ENCODE data around the gene ANKRD6.
"Not testable (repeated sequence)": the region's sequence is repeated elsewhere in the genome, so short reads cannot be mapped to it uniquely, and the experiment has no call there.

Gene ANKRD6

DNA sequence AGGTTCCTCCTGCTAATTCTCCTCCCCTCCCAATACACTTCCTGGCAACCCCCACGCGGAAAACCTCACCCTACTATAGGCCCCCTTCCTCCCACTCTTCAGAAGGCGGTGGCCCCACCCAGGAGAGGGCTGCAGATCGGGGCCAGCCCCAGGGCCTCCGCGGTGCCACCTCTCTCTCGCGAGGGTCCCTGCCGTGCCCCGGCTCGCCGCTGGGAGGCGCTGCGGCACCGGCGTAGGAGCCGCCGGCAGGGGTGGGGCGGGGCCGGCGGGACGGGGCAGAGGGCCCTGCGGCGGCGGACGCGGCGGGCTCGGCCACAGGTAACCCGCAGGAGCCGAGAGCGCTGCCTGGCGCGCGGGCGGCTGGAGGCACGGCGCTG lies at the start of gene ANKRD6:
Gene ANKRD6, plus strand, starts transcription at position 278 of the 377 bp plus-strand sequence. CDS start 133,825 bp downstream, outside the sequence.
- DNase-seq (ENCODE audit: low read depth in 2 of 2) = peak; percentile 54 to 79

- no peak for DNase-seq (ENCODE audit: low read depth in 2 of 2)
These were observed 47.7 kb upstream of the ANKRD6 start for GRCh38 chr6:89385156-89385667.

DNA sequence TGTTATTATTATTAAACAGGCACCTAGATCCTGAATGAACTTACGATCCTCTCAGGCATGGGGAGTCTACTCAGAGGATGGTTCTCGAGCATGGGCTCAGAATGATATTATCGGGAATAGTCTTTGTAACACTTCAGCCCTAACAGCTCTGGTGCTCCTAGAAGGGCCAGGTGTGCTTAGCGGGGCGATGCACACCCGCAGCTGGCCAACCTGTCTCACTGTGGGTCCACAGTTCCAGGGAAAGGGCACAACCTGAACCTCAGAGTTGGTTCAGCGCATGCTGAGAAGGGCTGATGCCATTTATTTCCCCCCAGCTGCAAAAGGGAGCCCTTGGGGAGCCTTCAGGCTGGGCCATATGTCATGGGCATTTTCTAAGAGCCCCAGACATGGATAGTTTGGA lies 47.1 kb upstream of the ANKRD6 start:
- DNase-seq (ENCODE audit: low read depth in 2 of 2) = no peak

DNA sequence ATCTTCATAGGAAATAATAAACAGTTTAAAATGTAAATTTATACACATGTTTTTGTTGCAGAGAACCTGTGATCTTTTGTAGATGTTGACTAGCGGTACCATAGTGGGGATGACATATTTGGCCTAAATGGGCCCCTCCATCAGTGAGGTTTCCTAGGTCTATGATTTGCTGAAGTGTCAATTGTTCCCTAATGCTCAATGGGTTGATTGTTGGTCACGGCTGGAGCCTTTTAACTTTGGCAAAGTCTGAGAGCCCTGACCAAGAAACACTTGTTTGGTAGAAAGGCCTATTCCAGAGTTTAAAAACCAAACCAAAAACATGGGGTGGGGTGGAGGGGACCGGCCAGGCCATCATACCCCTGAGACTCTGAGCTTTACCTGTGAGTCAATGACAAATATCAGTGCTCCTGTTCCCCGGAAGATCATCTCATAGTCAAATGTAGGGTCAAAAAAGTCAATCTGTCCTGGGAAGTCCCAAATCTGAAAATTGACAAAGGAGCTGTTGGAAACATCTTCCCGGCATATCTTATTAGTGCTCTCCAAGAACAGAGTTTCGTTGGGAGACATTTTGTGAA lies 45.9 kb upstream of the ANKRD6 start:
- DNase-seq (ENCODE audit: low read depth in 2 of 2) = no peak

- no peak for DNase-seq (ENCODE audit: low read depth in 2 of 2)
These were observed 45.3 kb upstream of the ANKRD6 start for GRCh38 chr6:89387516-89388201.

- no peak for DNase-seq (ENCODE audit: low read depth in 2 of 2)
These were observed 44.1 kb upstream of the ANKRD6 start for GRCh38 chr6:89388846-89389245.

GRCh38 chr6:89392823-89393222 lies 40.1 kb upstream of the ANKRD6 start:
- DNase-seq (ENCODE audit: low read depth in 2 of 2) = no peak

GRCh38 chr6:89393659-89394058 lies 39.3 kb upstream of the ANKRD6 start:
- no peak for DNase-seq (ENCODE audit: low read depth in 2 of 2)

DNA sequence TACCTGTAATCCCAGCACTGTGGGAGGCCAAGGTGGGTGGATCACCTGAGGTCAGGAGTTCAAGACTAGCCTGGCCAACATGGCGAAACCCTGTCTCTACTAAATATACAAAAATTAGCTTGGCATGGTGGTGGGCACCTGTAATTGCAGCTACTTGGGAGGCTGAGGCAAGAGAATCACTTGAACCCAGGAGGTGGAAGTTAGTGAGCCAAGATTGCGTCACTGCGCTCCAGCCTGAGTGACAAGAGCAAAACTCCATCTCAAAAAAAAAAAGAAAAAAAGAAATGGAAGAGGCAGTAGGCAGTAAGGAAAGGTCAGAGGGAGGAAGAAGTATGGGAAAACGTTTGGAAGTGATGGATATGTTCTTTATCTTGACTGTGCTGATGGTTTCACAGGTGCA lies 35.1 kb upstream of the ANKRD6 start:
- not testable (repeated sequence) for DNase-seq (ENCODE audit: low read depth in 2 of 2)

- DNase-seq (ENCODE audit: low read depth in 2 of 2) = no peak
These were observed 34.0 kb upstream of the ANKRD6 start for GRCh38 chr6:89398762-89399525.

- no peak for DNase-seq (ENCODE audit: low read depth in 2 of 2)
These were observed 32.9 kb upstream of the ANKRD6 start for GRCh38 chr6:89400050-89400449.

- no peak for DNase-seq (ENCODE audit: low read depth in 2 of 2)
These were observed 32.0 kb upstream of the ANKRD6 start for GRCh38 chr6:89400912-89401399.

DNA sequence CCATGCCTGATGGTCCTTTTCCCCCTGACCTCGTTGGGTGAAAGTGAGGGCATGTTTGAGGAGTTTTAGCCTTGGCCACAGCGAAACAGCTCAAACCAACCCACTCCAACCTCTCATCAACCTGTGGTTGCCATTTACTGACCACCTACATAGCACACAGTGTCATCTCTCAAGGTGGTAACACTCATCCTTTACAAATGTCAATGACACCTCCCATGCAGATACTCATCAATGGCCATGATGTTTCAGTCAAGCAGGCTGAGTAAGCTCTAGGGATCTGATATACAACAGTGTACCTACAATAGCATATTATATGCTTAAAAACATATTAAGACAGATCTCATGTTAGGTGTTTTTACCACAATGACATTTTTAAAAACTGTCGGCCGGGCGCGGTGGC lies 30.2 kb upstream of the ANKRD6 start:
- no peak for DNase-seq (ENCODE audit: low read depth in 2 of 2)

DNA sequence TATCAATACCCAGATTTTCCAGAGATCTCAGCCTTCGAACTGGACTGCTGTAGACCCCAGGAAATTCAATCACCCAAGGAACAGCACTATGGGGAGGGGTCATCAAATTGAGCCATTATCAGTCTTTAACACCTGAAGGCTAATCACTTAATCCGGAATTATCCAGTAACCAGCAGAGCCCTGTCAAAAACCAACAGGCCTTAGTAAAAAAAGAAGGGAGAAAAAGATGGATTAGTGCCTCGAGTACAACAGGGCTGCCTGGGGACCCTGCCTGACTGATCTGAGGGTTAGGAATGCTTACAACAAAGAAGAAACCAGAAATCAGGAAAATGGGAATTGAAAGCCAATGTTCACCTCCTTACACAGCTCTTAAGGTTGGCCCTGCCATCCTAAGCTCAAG lies 28.4 kb upstream of the ANKRD6 start:
- no peak for DNase-seq (ENCODE audit: low read depth in 2 of 2)

DNA sequence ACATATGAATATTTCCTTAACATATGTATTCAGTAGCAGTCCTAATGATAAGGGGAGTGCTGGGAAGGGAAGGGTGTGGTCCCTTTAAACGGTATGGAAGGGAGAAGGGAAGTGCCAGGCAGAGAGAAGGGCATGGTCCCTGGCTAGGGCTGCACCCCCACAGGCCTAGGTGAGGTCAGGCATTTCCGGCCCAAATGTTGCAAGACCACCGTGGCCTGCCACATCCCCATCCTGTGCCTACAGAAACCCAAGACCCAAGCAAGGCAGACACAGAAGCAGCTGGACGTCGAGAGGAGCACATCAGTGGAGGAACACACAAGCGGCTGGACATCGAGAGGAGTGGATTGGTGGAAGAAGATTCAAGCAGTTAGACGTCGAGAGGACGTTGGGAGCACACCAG lies 26.8 kb upstream of the ANKRD6 start:
- no peak for DNase-seq (ENCODE audit: low read depth in 2 of 2)

DNA sequence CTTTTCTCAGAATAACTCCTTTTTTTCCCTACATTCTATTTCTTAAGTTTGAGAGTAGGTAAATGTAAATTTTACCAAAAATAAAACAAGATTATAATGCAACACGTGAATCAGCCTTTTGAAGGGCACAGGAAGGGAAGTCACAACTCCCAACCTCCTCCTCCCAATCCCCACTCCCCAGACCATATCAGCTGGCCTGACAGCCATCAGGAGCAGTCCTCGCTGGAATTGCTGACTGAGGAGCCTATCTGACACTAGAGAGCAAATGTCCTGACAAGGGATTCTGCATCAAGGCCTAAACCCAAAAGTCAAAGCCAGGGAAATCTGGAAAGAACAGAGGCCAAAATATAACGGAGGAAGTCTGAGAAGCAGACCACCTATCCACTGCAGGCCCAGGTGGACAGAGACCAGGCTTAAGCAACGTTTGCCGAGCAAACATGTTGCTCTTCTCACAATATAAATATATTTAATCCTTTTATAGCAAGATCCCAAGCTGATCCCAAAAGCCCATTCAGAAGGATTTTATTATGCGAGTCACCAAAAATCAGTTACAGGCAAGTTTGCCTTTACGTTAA lies 23.4 kb upstream of the ANKRD6 start:
- no peak for DNase-seq (ENCODE audit: low read depth in 2 of 2)

DNA sequence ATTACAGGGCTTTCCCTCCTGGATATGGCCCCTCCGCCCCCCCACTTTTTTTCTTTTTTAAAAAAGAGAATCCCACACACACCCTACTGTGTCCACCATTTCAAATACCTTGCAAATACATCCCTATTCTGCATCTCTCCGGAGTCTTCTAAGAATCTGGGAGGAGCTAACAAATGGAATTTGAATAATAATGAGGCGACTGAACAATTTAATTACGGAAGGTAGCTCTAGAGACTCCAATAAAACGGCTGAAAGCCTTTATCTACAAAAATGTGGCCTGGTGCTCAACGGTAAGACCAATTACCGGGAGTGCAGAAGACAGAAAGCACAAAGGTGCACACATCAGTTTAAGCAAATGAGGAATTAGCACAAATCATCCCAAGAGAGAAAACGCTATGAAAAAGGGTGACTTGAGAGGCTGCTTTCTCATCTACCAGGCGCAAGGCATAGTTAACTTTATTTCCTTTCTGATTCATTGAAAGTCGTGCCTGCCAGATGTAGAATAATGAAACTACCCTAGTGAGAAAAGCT lies 22.7 kb upstream of the ANKRD6 start:
- DNase-seq (ENCODE audit: low read depth in 2 of 2) = no peak

GRCh38 chr6:89410788-89411144 lies 22.2 kb upstream of the ANKRD6 start:
- DNase-seq (ENCODE audit: low read depth in 2 of 2) = no peak

- DNase-seq (ENCODE audit: low read depth in 2 of 2) = peak in 1 of 2 donors; percentile 18
These were observed 21.5 kb upstream of the ANKRD6 start for GRCh38 chr6:89411145-89412070.

DNA sequence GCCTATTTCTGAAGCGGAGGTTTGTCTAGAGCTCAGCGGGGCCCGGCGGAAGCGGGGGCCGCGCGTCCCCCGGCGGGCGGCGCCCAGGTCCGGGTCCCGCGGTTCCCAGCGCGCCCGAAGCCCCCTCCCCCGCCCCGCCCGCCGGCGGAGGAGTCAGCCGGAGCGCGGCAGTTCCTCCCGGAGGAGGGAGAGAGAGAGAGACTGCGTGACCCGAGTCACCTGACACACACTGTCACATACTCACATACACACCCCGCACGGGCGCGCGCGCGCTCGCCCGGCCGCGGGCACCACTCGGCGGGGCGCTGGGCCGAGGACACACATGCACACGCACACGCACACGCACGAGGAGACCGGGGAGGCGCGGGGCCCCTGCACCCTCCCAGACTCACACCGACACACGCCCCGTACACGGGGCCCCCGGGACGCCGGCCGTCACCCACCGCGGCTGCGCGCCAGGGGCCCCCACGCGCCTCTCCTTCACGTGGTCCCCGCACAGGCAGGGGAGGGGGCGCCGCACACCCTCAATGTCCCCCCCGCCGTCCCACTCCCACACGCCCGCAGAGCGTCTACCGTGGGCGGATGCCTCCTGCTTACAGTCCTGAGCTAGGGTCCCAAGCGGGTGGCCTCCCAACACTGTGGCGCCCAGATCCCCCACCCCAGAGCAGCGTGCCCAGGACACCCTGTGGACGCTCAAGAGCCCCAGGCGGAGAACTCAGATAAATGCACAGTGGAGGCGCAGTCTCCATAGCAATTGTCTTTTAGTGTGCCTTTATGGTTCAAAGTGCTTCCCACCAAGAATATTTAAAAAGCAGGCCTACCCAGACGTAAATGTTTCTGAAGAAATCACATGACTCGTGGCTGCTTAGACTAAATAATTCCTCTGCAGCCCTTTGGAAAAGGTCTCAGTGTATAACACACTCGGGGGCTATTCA lies 20.6 kb upstream of the ANKRD6 start, which contains the start of gene RRAGD:
Gene RRAGD, minus strand, starts transcription at position 203 of the 935 bp plus-strand sequence. CDS start 280 bp downstream, outside the sequence.
- DNase-seq (ENCODE audit: low read depth in 2 of 2) = peak; percentile 33 to 54
